ENCODE data around the gene LPAR2. TPM values are rescaled to one million over a fixed set of nuclear protein-coding genes. Genes with fewer than 3 reads are reported as not detected.

LPAR2 gene
- total and polyA plus RNA-seq, 2 experiments from 2014 or later = 39.4 to 63.1 TPM

DNA sequence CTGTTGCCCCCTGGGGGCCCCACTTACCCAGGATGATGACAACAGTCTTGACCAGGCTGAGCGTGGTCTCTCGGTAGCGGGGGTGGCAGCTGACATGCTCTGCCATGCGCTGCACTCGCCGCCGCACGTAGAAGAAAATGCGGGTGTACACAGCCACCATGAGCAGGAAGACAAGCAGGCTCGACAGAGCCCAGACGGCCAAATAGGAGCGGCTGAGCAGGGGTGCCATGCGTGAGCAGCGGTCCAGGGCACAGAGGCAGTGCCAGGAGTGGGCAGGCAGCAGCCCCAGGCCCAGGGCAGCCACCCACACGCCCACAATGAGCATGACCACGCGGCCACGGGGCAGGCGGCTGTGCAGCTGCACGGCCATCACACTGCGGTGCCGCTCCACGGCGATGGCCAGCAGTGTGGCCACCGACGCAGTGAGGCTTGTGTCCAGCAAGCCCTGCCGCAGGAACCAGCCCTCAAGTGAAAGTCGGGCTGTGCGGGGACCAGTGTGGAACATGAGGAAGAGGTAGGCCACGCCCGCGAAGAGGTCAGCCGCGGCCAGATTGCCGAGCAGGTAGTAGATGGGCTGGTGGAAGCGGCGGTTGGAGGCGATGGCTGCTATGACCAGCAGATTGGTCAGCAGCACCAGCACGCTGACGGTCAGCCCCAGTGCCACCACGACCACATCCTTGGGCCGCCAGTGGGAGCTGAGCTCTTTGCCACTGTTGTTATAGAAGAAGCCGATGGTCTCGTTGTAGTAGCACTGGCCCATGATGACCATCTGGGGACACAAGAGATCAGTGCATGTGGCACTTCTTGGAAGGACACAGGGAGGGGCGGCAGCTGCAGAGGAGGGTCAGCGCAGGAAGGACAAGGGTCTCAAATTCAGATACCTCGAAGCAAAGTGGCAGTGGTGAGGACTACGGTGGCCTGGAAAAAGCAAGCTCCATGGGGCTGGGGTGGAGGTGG lies 1.2 kb downstream of the LPAR2 start (continued):
- TF ChIP-seq, protein P1, sequence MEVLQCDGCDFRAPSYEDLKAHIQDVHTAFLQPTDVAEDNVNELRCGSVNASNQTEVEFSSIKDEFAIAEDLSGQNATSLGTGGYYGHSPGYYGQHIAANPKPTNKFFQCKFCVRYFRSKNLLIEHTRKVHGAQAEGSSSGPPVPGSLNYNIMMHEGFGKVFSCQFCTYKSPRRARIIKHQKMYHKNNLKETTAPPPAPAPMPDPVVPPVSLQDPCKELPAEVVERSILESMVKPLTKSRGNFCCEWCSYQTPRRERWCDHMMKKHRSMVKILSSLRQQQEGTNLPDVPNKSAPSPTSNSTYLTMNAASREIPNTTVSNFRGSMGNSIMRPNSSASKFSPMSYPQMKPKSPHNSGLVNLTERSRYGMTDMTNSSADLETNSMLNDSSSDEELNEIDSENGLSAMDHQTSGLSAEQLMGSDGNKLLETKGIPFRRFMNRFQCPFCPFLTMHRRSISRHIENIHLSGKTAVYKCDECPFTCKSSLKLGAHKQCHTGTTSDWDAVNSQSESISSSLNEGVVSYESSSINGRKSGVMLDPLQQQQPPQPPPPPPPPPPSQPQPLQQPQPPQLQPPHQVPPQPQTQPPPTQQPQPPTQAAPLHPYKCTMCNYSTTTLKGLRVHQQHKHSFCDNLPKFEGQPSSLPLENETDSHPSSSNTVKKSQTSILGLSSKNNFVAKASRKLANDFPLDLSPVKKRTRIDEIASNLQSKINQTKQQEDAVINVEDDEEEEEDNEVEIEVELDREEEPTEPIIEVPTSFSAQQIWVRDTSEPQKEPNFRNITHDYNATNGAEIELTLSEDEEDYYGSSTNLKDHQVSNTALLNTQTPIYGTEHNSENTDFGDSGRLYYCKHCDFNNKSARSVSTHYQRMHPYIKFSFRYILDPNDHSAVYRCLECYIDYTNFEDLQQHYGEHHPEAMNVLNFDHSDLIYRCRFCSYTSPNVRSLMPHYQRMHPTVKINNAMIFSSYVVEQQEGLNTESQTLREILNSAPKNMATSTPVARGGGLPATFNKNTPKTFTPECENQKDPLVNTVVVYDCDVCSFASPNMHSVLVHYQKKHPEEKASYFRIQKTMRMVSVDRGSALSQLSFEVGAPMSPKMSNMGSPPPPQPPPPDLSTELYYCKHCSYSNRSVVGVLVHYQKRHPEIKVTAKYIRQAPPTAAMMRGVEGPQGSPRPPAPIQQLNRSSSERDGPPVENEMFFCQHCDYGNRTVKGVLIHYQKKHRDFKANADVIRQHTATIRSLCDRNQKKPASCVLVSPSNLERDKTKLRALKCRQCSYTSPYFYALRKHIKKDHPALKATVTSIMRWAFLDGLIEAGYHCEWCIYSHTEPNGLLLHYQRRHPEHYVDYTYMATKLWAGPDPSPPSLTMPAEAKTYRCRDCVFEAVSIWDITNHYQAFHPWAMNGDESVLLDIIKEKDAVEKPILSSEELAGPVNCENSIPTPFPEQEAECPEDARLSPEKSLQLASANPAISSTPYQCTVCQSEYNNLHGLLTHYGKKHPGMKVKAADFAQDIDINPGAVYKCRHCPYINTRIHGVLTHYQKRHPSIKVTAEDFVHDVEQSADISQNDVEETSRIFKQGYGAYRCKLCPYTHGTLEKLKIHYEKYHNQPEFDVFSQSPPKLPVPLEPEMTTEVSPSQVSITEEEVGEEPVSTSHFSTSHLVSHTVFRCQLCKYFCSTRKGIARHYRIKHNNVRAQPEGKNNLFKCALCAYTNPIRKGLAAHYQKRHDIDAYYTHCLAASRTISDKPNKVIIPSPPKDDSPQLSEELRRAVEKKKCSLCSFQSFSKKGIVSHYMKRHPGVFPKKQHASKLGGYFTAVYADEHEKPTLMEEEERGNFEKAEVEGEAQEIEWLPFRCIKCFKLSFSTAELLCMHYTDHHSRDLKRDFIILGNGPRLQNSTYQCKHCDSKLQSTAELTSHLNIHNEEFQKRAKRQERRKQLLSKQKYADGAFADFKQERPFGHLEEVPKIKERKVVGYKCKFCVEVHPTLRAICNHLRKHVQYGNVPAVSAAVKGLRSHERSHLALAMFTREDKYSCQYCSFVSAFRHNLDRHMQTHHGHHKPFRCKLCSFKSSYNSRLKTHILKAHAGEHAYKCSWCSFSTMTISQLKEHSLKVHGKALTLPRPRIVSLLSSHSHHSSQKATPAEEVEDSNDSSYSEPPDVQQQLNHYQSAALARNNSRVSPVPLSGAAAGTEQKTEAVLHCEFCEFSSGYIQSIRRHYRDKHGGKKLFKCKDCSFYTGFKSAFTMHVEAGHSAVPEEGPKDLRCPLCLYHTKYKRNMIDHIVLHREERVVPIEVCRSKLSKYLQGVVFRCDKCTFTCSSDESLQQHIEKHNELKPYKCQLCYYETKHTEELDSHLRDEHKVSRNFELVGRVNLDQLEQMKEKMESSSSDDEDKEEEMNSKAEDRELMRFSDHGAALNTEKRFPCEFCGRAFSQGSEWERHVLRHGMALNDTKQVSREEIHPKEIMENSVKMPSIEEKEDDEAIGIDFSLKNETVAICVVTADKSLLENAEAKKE (CRISPR knock-in tag; IDR thresholded peaks at IDR 0.05) = no peak
- TF ChIP-seq ZNF331 (CRISPR knock-in tag; IDR thresholded peaks at IDR 0.05; ENCODE audit: low read depth) = no peak

DNA sequence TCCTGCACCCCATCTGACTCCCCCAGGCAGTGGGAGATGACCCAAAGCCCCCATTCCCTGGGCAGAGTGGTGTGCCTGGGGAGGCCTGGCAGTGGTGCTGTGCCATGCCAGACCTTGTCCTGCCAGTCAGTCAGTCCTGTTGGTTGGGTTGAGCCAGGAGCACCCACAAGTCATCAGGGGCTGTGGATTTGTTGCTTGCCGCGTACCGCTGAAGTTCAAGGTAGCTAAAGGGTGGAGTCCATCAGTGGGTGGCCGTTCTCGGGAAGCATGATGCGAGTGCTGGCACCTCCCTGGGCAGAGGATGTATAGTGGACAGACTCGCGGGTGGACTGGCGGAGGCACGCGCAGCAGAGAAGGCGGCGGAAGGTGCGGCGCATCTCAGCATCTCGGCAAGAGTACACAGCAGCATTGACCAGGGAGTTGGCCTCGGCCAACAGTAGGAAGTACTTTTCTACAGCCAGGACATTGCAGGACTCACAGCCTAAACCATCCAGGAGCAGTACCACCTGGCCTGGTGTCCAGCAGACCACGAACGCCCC lies 3.9 kb downstream of the LPAR2 start:
- Histone ChIP-seq H3K4me1 (ENCODE audit: insufficient read depth) (peaks cover 3% of the 10 kb centered on the region), H3K4me3 (no peak overlapping the region), H3K36me3 (ENCODE audit: insufficient read depth) (0 out of 2 replicates have a peak, but pooled peaks cover 4% of the 10 kb centered on the region), H3K79me2 (replicated peaks; ENCODE audit: insufficient read depth) (peaks cover 21% of the 10 kb centered on the region), H3F3A (replicated peaks; ENCODE audit: low read depth) (0 out of 2 replicates have a peak, but pooled peaks cover 4% of the 10 kb centered on the region), H4K20me1 (replicated peaks; ENCODE audit: insufficient read depth) (0 out of 2 replicates have a peak, but pooled peaks cover 4% of the 10 kb centered on the region), H2AFZ (no peak overlapping the region), H3K27me3 (ENCODE audit: insufficient read depth) (no peaks in the 10 kb centered on the region), H3K9me2 (ENCODE audit: insufficient read depth) (no peaks in the 10 kb centered on the region), H3K4me2 (no peak overlapping the region), H3K27ac (ENCODE audit: low read depth) (no peak overlapping the region)
- Mint-ChIP-seq H3K36me3 (ENCODE audit: low read depth) (peaks cover 33% of the 10 kb centered on the region), H3K9me3 (no peaks in the 10 kb centered on the region; the same call in 2 of the 3 replicates), H3K27me3 (ENCODE audit: insufficient read depth, low read depth, poor library complexity) (peaks cover 22% of the 10 kb centered on the region), H3K4me1 (peaks cover 20% of the 10 kb centered on the region), H3K4me3 (no peak overlapping the region), H3K27ac (no peak overlapping the region)
- ATAC-seq (no peak), DNase-seq (ENCODE audit: low spot score) (no peak)
- TF ChIP-seq JUNB (IDR thresholded peaks at IDR 0.05; ENCODE audit: unreplicated experiment) (no peak), STAT1 (IDR thresholded peaks at IDR 0.05; ENCODE audit: unreplicated experiment) (no peak), EZH2phosphoT487 (IDR thresholded peaks at IDR 0.05; ENCODE audit: unreplicated experiment) (no peak)
- TF ChIP-seq, protein P2, sequence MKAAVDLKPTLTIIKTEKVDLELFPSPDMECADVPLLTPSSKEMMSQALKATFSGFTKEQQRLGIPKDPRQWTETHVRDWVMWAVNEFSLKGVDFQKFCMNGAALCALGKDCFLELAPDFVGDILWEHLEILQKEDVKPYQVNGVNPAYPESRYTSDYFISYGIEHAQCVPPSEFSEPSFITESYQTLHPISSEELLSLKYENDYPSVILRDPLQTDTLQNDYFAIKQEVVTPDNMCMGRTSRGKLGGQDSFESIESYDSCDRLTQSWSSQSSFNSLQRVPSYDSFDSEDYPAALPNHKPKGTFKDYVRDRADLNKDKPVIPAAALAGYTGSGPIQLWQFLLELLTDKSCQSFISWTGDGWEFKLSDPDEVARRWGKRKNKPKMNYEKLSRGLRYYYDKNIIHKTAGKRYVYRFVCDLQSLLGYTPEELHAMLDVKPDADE (IDR thresholded peaks at IDR 0.05) = no peak
- TF ChIP-seq, protein P1 (CRISPR knock-in tag; IDR thresholded peaks at IDR 0.05) = no peak

All from GM23338 (cell line).